GM19455 (cell line): ENCODE data around the gene SCOC.
"Not testable (repeated sequence)": the region's sequence is repeated elsewhere in the genome, so short reads cannot be mapped to it uniquely, and the experiment has no call there.

Source experiments
- ATAC-seq: cut with Tn5 transposase; IDR thresholded peaks from one replicate; pipeline ENCODE4 v1.9.1; 2021; ENCODE audit not compliant: unreplicated experiment

The SCOC gene

DNA sequence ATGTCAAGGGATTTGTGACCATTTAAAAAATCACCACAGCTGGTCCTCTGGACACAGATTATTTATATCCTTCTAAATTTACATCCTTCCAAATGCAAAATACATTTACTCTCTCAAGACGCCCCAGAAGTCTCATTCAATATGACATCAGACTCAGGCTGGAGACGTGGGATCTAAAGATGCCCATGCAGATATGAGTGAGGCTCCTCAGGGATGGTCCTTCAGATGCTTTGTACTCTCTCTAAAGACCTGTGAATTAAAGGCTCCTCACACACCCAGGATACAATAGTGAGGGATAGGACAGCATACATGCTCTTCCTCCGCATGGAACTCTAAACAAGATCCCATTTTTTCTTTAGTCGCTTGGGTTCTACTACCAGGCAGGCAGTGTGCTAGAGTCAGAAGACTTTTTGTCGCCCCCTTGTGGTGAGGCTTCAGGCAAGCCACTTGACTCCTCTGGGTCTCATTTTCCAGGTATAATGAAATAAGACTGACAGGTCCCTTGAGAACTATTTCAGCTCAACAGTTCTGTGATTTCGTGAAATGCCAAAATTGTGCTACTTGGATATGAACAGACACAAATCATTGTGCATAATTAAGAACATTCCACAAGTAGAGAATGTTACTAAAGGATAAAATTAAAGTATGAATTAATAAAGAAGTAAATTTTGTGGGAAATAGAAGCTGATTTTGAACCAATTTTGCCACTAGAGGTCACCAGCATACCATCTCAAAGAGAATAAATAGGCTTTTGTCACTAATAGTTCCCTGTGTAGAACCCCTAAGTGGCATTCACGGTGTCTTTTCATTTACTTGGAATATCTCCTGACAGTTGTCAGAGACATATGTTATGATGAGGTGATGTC, 13.7 kb upstream of the SCOC start:
- ATAC-seq, result peak; percentile 99

DNA sequence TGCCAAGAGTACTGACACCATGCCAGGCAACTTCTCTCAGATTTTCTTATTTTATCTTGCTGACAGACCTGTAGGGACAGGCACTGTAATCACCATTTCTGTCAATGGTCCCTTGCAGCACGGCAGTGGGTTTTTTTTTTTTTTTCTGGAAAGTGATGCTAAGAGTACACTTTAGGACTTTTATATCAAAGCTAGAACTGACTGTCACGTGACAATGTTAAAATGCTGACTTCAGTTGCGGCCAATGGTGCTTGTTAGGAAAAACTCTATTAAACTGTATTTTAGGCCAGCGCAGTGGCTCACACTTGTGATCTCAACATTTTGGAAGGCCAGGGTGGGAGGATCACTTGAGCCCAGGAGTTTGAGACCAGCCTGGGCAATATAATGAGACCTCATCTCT, 12.3 kb upstream of the SCOC start:
- ATAC-seq, result no peak

DNA sequence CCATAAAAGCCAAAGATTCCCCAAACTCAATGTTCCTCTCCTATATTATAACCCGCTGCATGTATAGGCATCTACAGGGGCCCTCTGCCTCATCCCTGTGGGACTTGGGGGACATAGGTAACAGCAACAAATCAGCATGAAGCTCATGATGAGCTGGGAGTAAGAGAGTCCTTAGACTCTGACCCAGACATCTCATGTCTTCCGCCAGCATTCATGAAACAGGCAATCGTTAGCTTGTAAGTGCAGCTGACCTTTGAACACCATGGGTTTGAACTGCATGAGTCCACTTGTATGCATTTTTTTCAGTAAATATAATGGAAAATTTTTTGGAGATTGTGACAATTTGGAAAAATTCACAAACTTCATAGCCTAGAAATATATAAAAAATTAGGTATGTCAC, 10.4 kb upstream of the SCOC start:
- ATAC-seq, result no peak

DNA sequence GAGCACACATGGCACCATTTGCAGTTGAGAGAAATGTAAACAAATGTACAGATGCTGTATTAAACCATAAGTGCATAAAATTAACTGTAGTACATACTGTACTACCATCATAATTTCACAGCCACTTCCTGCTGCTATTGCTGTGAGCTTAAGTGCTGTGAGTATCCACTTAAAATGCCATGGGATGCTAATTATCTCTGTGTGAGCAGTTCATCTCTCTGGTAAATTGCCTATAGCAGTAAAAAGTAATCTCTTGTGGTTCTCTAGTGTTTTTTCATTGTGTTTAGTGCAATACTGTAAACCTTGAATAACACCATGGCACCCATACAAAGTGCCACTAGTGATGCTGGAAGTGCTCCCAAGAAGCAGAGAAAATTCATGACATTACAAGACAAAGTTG, 9.9 kb upstream of the SCOC start:
- ATAC-seq, result no peak

DNA sequence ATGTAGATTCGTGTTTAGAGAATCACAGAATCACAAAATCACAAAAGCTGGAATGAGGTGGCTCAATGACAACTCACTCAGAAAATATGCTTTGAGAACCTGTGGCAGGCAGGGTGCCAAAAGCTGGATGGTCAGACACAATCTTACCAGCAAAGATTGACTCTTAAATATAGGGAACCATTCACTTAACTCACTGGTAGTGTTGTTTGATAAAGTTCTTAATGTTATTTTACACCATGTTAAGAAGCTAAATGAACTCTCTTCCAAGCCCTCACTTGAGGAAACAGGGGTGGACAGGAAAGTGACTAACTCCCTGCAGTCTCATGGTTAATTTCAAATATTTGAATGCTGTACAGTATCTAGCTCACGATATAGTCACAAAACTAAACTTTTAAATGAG, 5.7 kb upstream of the SCOC start:
- no peak for ATAC-seq

DNA sequence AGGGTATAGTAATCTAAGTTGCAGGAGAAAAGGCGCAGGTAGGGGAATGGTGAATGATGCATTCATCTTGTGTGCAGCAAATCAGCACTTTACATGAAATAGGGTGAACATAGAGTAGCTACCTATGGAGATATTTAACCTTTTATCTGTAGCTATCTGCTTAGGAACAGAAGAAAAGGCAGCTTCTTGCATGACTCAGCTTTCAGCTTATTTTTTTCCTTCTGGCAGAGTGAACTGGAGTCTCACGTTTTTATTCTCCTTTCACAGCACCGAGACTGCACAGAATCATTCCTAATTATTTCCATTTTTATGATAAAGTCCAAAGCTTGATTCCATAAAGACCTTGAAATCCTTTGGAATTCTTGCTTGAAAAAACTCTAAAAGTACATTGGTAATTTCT, 4.8 kb upstream of the SCOC start:
- no peak for ATAC-seq

DNA sequence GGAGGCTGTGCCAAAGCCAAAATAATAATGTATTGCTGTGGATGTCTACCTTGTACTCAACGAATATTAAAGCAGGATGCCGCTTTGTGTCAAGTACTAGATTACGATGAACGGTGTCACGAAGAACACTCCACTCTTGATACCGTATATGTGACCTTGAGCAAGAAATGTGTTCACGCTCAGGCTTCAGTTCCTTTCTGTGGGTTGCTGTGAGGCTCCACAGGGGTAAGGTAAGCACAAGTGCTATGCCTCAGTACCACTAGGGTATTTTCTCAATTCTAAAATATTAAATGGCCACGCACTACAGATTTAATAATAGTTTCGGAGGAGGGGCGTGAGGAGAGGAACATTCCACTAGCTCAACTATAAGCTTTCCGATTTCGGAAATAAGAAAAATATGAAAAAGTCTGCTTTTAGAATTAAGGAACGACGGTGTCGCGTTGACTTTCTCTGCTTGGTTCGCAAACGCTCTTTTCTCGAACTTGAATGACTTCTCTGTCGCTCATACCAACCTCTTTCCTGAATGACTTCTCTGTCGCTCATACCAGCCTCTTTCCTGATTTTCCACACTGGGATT, 607 bp upstream of the SCOC start:
- peak; percentile 60 for ATAC-seq

DNA sequence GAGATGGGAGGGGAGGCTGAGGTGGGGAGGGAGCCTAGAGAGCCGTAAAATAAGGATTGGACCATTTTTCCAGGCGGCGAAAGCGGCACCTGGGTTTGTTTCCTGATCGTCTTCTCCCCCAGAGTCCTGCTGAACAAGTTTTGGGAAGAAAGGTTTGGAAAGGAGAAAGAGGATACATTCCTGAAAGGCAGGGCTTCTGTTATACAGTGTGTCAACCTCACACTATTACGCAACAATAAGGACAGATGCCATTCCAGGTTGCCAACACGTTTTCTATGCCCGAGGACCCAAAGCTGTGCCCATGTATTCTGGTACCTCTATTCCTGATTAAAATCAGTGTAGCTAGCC, 658 bp downstream of the SCOC start:
- no peak for ATAC-seq

DNA sequence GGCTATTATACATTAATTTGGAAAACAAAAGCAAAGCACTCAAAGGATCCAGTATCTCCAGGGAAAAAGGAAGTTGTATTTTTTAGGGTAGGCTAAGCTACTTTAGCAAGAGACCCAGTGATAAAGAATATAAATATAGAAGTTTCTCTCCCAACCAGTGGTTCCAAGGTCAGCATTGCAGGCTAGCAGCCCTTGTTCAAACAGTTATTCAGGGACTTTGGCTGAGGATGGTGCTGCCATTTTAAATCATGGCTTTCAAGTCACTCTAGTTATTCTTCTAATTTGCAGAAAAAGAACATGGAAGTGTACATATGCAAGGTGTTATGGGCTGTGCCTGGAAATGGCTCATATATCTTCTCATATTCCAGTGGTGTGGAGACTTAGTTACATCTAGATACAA, 9.3 kb downstream of the SCOC start:
- ATAC-seq, result no peak

DNA sequence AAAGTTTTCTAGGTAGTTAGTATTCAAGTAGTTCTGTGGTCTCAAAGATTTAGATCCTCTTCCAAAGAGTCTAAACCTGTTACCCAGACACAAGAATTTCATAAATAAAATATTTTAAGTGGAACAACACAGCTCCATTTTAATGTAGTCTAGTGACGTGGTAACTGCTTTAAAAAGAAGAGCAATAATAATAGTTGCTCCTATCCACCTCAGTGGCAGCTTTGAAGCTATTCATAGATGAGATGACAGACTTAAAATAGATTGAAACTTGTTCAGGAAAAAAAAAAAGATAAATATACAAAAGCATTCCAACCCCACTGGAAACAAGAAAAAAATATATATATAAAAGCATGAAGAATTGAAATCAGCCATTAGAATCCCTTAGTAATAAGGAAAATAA, 14.6 kb downstream of the SCOC start:
- ATAC-seq, result no peak

DNA sequence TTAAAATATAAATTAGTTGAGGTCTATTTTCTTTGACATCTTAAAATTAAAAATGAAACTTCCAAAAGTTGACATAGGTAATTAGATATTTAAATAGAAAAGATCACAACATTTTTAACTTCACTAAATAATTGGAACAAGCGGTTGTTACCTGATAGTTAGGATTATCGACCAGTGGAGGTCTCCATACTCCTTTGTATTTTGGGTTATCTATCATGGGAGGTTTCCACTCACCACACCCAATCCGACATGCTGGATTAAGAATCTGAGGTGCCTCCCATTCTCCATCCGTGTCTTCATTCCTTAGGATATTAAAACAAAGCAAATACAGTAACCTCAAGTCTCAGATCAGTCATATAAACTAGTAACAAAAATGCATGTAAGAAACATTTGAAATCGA, 22.2 kb downstream of the SCOC start:
- no peak for ATAC-seq

DNA sequence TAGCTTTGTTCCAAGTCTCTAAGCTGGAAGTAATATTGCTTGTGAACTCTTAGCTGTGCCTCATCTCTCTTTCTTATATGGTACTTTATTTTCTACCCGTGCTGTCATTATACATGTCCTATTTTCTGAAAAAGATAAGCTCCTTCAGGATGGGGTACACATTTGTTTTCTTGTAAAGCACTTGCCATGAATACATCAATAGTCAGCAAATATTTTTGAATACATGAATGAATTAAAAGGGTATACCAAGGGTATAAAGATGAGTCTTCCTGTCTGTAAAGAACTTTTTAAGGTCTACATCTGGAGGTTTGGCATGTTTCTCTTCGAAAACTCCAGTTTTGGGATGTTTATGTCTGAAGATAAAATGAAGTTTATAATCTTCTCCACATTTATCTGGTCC, 26.7 kb downstream of the SCOC start:
- ATAC-seq, result no peak

DNA sequence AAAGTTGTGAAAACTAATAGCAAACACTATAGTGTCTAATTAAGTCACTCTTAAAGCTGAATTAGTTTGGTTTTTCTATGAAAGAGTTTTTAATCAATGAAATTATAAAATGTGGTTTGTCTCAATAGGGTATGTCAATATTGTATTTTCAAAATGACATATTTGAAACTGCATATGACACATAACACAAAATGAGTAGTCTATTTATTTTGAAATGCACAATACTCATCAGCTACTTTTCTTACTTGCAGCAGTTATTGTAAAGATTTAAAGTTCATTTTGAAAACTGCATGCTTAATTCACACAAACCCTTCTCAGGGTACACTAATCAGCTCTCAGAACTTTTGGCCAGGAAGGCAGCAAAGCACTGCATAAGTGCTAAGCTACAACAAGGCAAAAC, 32.8 kb downstream of the SCOC start:
- ATAC-seq, result no peak

DNA sequence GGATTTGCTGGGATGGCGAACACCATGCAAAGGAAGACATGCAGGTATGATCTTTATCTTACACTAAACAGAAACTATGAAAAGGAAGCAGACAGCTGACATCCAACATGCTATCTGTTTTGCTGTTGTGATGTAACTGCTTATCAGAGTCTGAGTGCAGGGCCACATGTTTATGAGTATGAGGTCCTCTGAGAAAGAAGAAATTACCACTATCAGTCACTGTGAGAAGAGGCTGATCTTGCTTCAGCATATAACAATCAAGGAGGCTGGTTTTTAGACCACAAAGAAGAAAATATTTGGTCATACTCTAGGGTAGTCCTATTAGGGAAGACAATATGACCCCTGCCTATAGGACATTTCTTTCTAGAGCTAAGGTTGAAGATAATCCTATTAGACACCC, 35.5 kb downstream of the SCOC start:
- no peak for ATAC-seq

DNA sequence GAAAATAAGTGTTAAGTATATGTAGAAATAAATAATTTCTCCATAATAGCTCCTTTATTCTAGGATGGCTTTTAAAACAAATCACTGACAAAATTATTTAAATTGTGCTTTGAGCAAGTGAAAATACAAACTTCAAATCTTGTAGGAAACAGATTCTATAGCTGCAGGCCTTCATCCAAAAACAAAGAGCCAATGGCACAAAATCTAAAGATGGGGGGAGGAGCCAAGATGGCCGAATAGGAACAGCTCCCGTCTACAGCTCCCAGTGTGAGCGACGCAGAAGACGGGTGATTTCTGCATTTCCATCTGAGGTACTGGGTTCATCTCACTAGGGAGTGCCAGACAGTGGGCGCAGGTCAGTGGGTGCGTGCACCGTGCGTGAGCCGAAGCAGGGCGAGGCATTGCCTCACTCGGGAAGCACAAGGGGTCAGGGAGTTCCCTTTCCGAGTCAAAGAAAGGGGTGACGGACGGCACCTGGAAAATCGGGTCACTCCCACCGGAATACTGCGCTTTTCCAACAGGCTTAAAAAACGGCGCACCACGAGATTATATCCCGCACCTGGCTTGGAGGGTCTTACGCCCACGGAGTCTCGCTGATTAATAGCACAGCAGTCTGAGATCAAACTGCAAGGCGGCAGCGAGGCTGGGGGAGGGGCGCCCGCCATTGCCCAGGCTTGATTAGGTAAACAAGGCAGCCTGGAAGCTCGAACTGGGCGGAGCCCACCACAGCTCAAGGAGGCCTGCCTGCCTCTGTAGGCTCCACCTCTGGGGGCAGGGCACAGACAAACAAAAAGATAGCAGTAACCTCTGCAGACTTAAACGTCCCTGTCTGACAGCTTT, 39.9 kb downstream of the SCOC start:
- not testable (repeated sequence) for ATAC-seq

DNA sequence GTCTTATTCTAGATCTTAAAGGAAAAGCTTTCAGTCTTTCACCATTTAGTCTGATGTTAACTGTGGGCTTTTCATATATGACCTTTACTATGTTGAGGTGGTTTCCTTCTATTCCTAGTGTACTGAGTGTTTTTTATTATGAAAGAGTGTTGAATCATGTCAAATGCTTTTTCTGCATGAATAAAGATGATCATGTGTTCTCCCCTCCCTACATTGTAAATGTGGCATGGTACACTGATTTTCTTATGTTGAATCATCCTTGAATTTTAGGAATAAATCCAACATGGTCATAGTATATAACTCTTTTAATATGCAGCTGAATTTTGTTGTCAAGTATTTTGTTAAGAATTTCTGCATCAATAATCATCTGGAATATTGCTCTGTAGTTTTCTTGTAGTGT, 49.7 kb downstream of the SCOC start:
- no peak for ATAC-seq

DNA sequence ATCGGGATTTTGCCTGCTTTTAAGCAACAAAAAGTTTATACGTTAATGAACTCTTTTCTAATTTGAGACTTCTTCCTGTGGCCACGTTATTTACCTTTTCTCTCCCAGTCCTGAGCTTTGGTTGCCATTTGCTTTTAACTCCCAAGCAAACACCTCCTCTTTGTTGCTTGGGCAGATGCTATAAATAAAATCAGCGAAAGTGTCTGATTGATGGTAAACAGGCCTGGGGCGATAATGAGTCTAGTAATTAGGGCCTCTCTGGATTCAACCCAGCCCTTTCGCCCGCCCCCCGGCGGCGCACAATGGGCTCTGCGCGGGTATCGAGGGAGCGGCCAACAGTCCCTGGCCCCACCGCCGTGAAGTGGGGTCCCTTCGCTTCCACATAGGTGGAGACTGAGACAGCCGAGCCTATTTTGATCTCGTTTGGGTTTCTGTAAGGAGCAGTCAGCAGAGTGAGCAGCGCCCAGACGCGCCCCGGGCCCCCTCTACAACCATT, 53.2 kb downstream of the SCOC start:
- peak; percentile 29 for ATAC-seq

DNA sequence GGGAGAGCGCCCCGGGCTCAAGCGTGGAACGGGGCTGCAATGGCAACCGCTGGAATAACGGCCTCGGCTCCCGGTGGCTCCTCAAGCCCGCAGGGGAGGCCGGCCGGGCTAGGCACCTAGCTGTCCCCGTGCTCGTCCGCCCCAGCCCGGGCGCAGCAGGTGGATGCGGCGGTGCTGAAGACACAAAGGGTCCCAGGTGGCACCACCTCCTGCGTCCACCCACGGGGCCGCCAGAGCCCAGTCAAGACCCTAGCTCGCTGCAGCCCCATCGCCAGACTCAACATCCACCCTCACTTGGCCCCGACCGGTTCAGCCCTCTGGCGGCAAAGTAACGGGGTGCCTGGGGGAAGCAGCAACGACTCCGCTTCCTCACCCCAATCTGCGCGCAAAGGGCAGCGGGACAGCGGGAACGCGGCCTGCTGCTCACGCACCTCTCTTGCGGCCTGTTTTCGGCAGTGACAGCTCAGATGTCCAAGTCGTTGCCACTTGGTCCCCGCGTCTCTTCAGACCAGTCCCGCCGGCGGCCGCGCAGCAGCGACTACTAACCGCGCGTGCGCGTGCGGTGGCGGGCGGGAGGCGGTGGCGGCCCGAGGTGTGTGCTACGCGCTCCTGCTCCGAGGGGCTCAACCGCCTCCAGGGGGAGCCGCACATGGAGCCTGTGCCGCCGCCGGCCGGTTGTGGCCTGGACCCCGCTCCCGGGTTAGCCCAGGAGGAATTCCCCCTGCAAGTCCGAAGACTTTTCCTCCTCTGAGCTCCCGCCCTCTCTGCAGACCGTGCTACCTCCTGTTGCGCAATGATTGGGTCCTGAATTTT, 53.9 kb downstream of the SCOC start, which contains the start of gene CLGN:
TSS of gene CLGN (minus strand) at position 543 of the 813 bp plus-strand sequence. CDS start 14,570 bp downstream, outside the sequence.
- ATAC-seq, result peak; percentile 87

DNA sequence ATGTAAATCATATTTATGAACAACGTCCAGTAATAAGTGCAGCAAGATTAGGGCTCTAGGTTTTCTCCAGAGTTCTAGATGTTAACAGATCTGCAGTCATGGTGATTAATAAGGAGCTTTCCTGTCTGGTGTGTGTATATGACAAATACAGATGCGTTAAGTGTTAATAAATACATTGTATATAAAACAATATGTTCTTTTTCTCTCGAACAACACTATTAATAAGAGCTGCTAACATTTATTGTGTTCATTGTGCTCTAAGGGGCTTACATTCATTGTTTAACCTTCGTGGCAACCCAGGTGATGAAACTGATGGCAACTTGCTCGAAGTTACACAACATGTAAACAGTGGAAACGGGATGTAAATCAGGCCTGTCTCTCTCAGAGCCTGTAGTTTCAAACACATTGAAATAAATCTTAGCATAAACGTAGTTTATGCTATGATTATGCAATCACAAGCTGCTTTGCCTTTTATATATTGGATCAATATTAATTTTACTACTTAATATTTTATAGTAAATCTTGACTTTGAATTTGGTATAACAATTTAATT, 54.5 kb downstream of the SCOC start:
- ATAC-seq, result no peak
